GM12892 (cell line): ENCODE results near the gene ATP8A1.

ENCODE experiments used
- POLR2A ChIP-seq: IDR thresholded peaks from 2 replicates; pipeline ENCODE4 v1.6.1; 2011; ENCODE audit warnings: low read depth, low read length, control low read depth
- TAF1 ChIP-seq: IDR thresholded peaks from 2 replicates; pipeline ENCODE4 v1.6.1; 2011; ENCODE audit warnings: low read depth, mild to moderate bottlenecking, control low read depth, low read length, borderline replicate concordance

DNA sequence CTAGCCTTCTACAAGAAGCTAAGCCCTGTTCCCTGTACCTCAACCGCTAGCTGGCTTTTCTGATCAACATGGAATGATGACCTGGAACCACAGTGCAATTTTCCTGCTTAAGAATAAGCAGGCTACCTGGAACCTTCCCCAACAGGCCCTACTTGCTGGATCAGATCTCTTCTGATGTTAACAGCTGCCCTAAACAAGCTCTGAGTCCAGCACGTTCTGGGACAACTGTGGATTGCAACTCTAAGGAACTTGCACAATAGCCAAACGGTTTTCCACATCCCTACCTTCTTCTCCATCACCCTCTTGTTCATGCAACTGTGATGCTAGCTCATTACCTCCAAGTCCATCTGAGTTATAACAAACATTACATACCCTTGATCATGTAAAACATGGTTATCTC, 19.8 kb downstream of the ATP8A1 start:
- no peak for TF ChIP-seq TAF1
- TF ChIP-seq POLR2A: no peak
